OCI-LY3 (cell line): ENCODE measurements around the gene NRGN.

Experiments used
- EZH2phosphoT487 ChIP-seq: fragments of 200-600 bp; shearing (Covaris generic); IDR thresholded peaks from 2 replicates; pipeline ENCODE4 v1.6.1; 2018; ENCODE audit warnings: antibody characterized with exemption, mixed run types, low read depth
- TF ChIP-seq, protein P1 (sequence below): fragments of 200-600, 300-600 bp; sonication (generic); IDR thresholded peaks from 2 replicates; pipeline ENCODE4 v1.5.1; 2014; ENCODE audit warnings: antibody characterized with exemption, low read length, low read depth

- TF ChIP-seq, protein P1, sequence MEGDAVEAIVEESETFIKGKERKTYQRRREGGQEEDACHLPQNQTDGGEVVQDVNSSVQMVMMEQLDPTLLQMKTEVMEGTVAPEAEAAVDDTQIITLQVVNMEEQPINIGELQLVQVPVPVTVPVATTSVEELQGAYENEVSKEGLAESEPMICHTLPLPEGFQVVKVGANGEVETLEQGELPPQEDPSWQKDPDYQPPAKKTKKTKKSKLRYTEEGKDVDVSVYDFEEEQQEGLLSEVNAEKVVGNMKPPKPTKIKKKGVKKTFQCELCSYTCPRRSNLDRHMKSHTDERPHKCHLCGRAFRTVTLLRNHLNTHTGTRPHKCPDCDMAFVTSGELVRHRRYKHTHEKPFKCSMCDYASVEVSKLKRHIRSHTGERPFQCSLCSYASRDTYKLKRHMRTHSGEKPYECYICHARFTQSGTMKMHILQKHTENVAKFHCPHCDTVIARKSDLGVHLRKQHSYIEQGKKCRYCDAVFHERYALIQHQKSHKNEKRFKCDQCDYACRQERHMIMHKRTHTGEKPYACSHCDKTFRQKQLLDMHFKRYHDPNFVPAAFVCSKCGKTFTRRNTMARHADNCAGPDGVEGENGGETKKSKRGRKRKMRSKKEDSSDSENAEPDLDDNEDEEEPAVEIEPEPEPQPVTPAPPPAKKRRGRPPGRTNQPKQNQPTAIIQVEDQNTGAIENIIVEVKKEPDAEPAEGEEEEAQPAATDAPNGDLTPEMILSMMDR: no peak
- TF ChIP-seq EZH2phosphoT487: no peak
These were observed 14.6 kb upstream of the NRGN start for GRCh38 chr11:124724979-124725718.
